WTC11 (cell line): ENCODE data around the gene CCDC24.

Experiments
- ESRRA ChIP-seq: sonication (generic); formaldehyde crosslinking; IDR thresholded peaks from 2 replicates; pipeline ENCODE4 v1.8.1; 2022; ENCODE audit warnings: mild to moderate bottlenecking, missing genetic modification reagents, borderline replicate concordance
- NFYB ChIP-seq: sonication (generic); formaldehyde crosslinking; conservative IDR thresholded peaks from 2 replicates; pipeline ENCODE4 v1.8.0; 2022; ENCODE audit warnings: low read depth, missing genetic modification reagents
- RORB ChIP-seq: fragments of 250-450 bp; sonication (Bioruptor Pico); IDR thresholded peaks from 2 replicates; pipeline ENCODE4 v1.9.0; 2021; ENCODE audit warnings: mild to moderate bottlenecking
- SP1 ChIP-seq: sonication (generic); formaldehyde crosslinking; conservative IDR thresholded peaks from 2 replicates; pipeline ENCODE4 v1.8.1; 2022; ENCODE audit warnings: missing genetic modification reagents
- TCF7 ChIP-seq: sonication (generic); formaldehyde crosslinking; IDR thresholded peaks from 2 replicates; pipeline ENCODE4 v1.8.0; 2022; ENCODE audit warnings: mild to moderate bottlenecking, low read depth, missing genetic modification reagents, moderate library complexity
- TP53 ChIP-seq: sonication (generic); formaldehyde crosslinking; IDR thresholded peaks from 2 replicates; pipeline ENCODE4 v1.8.1; 2023; ENCODE audit warnings: mild to moderate bottlenecking, missing genetic modification reagents
- ZNF416 ChIP-seq: fragments of 250-450 bp; sonication (Bioruptor Pico); IDR thresholded peaks from 2 replicates; pipeline ENCODE4 v1.9.0; 2021; ENCODE audit warnings: mild to moderate bottlenecking, inconsistent platforms
- TF ChIP-seq, protein P1 (sequence below): sonication (generic); formaldehyde crosslinking; IDR thresholded peaks from 2 replicates; pipeline ENCODE4 v1.8.0; 2022; ENCODE audit warnings: mild to moderate bottlenecking, missing genetic modification reagents
- TF ChIP-seq, protein P2 (sequence below): fragments of 200-600 bp; IDR thresholded peaks from 2 replicates; pipeline ENCODE4 v1.8.0; 2022; ENCODE audit warnings: antibody characterized with exemption
- TF ChIP-seq, protein P3 (sequence below): sonication (generic); formaldehyde crosslinking; conservative IDR thresholded peaks from 2 replicates; pipeline ENCODE4 v1.8.1; 2022; ENCODE audit warnings: mild to moderate bottlenecking, missing genetic modification reagents
- TF ChIP-seq, protein P4 (sequence below): sonication (generic); formaldehyde crosslinking; IDR thresholded peaks from 2 replicates; pipeline ENCODE4 v1.8.1; 2022; ENCODE audit warnings: mild to moderate bottlenecking, missing genetic modification reagents, moderate library complexity, borderline replicate concordance
- TF ChIP-seq, protein P5 (sequence below): sonication (generic); formaldehyde crosslinking; IDR thresholded peaks from 2 replicates; pipeline ENCODE4 v1.8.1; 2022; ENCODE audit warnings: low read depth, missing genetic modification reagents, borderline replicate concordance
- TF ChIP-seq, protein P6 (sequence below): sonication (generic); formaldehyde crosslinking; IDR thresholded peaks from 2 replicates; pipeline ENCODE4 v1.8.1; 2023; ENCODE audit warnings: mild to moderate bottlenecking, missing genetic modification reagents, moderate library complexity
- TF ChIP-seq, protein P7 (sequence below): fragments of 250-450 bp; sonication (Bioruptor Pico); IDR thresholded peaks from 2 replicates; pipeline ENCODE4 v1.8.0; 2021; ENCODE audit warnings: mild to moderate bottlenecking

DNA sequence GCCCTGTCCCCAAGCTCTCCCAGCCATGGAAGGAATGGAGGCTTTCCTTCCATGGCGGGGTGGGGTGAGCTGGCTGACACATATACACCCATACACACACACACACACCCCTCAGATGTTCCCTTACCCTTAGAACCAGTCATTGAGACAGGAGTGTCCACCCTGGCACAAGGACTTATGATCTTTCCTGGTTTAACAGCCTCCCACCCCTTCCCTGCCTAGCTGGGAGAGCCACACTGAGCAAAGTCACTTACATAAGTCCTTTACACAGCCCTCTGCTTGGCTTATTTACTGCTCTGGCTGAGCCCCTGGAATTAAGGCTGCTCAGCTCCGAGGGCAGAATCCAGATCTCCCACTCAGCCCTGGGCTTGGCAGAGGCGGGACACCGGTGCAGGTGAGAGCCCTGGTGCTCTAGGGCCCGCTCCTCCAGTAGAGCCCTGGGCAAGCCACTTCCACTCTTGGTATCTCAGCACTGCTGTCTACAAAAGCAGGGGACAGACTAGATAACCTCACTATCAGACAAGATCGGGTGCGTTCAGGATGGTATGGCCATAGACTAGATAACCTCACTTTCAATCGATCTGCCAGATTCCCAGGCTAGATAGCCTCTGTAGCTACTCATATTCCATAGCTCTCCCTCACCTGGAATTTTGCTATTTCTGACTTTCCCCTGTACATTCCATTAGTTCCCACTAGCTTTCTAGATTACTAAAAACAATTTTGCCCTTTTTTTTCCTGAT, 23.1 kb downstream of the CCDC24 start:
- TF ChIP-seq, protein P1, sequence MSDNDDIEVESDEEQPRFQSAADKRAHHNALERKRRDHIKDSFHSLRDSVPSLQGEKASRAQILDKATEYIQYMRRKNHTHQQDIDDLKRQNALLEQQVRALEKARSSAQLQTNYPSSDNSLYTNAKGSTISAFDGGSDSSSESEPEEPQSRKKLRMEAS (CRISPR knock-in tag): no peak
- TF ChIP-seq, protein P2, sequence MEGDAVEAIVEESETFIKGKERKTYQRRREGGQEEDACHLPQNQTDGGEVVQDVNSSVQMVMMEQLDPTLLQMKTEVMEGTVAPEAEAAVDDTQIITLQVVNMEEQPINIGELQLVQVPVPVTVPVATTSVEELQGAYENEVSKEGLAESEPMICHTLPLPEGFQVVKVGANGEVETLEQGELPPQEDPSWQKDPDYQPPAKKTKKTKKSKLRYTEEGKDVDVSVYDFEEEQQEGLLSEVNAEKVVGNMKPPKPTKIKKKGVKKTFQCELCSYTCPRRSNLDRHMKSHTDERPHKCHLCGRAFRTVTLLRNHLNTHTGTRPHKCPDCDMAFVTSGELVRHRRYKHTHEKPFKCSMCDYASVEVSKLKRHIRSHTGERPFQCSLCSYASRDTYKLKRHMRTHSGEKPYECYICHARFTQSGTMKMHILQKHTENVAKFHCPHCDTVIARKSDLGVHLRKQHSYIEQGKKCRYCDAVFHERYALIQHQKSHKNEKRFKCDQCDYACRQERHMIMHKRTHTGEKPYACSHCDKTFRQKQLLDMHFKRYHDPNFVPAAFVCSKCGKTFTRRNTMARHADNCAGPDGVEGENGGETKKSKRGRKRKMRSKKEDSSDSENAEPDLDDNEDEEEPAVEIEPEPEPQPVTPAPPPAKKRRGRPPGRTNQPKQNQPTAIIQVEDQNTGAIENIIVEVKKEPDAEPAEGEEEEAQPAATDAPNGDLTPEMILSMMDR: no peak
- TF ChIP-seq ZNF416 (CRISPR knock-in tag) (no peak), NFYB (no peak), SP1 (CRISPR knock-in tag) (no peak), TP53 (CRISPR knock-in tag) (no peak), RORB (CRISPR knock-in tag) (no peak), TCF7 (CRISPR knock-in tag) (no peak), ESRRA (no peak)
- TF ChIP-seq, protein P3, sequence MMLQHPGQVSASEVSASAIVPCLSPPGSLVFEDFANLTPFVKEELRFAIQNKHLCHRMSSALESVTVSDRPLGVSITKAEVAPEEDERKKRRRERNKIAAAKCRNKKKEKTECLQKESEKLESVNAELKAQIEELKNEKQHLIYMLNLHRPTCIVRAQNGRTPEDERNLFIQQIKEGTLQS (CRISPR knock-in tag): no peak
- TF ChIP-seq, protein P4, sequence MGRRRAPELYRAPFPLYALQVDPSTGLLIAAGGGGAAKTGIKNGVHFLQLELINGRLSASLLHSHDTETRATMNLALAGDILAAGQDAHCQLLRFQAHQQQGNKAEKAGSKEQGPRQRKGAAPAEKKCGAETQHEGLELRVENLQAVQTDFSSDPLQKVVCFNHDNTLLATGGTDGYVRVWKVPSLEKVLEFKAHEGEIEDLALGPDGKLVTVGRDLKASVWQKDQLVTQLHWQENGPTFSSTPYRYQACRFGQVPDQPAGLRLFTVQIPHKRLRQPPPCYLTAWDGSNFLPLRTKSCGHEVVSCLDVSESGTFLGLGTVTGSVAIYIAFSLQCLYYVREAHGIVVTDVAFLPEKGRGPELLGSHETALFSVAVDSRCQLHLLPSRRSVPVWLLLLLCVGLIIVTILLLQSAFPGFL: no peak
- TF ChIP-seq, protein P5, sequence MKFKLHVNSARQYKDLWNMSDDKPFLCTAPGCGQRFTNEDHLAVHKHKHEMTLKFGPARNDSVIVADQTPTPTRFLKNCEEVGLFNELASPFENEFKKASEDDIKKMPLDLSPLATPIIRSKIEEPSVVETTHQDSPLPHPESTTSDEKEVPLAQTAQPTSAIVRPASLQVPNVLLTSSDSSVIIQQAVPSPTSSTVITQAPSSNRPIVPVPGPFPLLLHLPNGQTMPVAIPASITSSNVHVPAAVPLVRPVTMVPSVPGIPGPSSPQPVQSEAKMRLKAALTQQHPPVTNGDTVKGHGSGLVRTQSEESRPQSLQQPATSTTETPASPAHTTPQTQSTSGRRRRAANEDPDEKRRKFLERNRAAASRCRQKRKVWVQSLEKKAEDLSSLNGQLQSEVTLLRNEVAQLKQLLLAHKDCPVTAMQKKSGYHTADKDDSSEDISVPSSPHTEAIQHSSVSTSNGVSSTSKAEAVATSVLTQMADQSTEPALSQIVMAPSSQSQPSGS: no peak
- TF ChIP-seq, protein P6, sequence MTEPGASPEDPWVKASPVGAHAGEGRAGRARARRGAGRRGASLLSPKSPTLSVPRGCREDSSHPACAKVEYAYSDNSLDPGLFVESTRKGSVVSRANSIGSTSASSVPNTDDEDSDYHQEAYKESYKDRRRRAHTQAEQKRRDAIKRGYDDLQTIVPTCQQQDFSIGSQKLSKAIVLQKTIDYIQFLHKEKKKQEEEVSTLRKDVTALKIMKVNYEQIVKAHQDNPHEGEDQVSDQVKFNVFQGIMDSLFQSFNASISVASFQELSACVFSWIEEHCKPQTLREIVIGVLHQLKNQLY (CRISPR knock-in tag): no peak
- TF ChIP-seq, protein P7, sequence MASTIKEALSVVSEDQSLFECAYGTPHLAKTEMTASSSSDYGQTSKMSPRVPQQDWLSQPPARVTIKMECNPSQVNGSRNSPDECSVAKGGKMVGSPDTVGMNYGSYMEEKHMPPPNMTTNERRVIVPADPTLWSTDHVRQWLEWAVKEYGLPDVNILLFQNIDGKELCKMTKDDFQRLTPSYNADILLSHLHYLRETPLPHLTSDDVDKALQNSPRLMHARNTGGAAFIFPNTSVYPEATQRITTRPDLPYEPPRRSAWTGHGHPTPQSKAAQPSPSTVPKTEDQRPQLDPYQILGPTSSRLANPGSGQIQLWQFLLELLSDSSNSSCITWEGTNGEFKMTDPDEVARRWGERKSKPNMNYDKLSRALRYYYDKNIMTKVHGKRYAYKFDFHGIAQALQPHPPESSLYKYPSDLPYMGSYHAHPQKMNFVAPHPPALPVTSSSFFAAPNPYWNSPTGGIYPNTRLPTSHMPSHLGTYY (CRISPR knock-in tag): no peak
